Skeletal muscle tissue (tissue), 4 donors: Measurements from ENCODE around the gene CHRNB1. TPM values are rescaled to one million over a fixed set of nuclear protein-coding genes. Genes with fewer than 3 reads are reported as not detected.
"Not testable (repeated sequence)": the region's sequence is repeated elsewhere in the genome, so short reads cannot be mapped to it uniquely, and the experiment has no call there.

Source experiments
- H3K27ac ChIP-seq: one replicate; pipeline ENCODE4 v1.7.0; 2013; ENCODE audit warnings: mild to moderate bottlenecking, low read depth, low read length, inconsistent platforms
- H3K27me3 ChIP-seq, 3 donors: one replicate each; pipeline ENCODE4 v1.7.0; 2013; ENCODE audit warnings: low read length in 3 of 3; ENCODE audit not compliant: control insufficient read depth in 3 of 3, insufficient read depth in 3 of 3
- H3K36me3 ChIP-seq, 3 donors: one replicate each; pipeline ENCODE4 v1.7.0; 2013; ENCODE audit warnings: low read length in 3 of 3; ENCODE audit not compliant: control insufficient read depth in 3 of 3, insufficient read depth in 3 of 3
- H3K4me1 ChIP-seq, 3 donors: one replicate each; pipeline ENCODE4 v1.7.0; 2013; ENCODE audit warnings: low read length in 3 of 3, mild to moderate bottlenecking in 3 of 3; ENCODE audit not compliant: control insufficient read depth in 3 of 3, insufficient read depth in 3 of 3
- H3K4me3 ChIP-seq, 3 donors: one replicate each; pipeline ENCODE4 v1.7.0; 2013; ENCODE audit warnings: low read length in 3 of 3
- H3K9ac ChIP-seq, 3 donors: one replicate each; pipeline ENCODE4 v1.7.0; 2013; ENCODE audit warnings: low read length in 3 of 3, mild to moderate bottlenecking in 3 of 3, moderate library complexity in 2 of 3, low read depth in 1 of 3
- H3K9me3 ChIP-seq, 3 donors: one replicate each; pipeline ENCODE4 v1.7.0; 2013; ENCODE audit warnings: low read length in 3 of 3; ENCODE audit not compliant: control insufficient read depth in 3 of 3
- total RNA-seq: library from RNA; depleted of rRNA; stranded (reverse); fragments of >200 nt; gene quantifications from one replicate; pipeline ENCODE4 v1.2.3, GENCODE V29; 2014
- donor health status: Osteomylitis.

The CHRNB1 gene
- total RNA-seq, 1 donor from 2014 or later: 31.3 TPM

DNA sequence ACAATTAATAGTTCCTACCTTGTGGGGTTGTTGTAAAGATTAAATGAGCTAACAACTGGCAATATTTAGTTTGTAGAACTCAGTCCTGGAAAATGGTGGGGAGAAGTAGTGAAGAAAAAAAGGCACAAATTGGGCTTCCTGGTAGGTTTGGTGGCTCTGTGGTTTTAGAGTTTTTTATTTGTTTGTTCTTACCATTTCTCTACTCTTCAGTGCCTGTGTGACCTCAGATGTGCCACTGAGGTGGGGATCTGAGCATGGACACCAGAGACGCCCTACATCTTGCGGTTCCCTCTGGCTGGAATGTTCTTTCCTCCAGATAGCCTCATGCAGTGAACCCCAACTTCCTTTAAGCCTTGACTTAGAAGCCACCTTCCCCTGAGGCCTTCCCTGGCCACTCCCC, 26.9 kb downstream of the CHRNB1 start:
- Histone ChIP-seq H3K36me3 (peaks cover 0 to 3% (median 2%) of the 10 kb centered on the region in 3 donors), H3K4me3 (no peak overlapping the region), H3K9ac (no peak overlapping the region), H3K9me3 (no peaks in the 10 kb centered on the region), H3K27ac (peak overlapping the region; percentile 19), H3K27me3 (no peaks in the 10 kb centered on the region), H3K4me1 (peaks cover 43 to 50% (median 43%) of the 10 kb centered on the region in 3 donors)

DNA sequence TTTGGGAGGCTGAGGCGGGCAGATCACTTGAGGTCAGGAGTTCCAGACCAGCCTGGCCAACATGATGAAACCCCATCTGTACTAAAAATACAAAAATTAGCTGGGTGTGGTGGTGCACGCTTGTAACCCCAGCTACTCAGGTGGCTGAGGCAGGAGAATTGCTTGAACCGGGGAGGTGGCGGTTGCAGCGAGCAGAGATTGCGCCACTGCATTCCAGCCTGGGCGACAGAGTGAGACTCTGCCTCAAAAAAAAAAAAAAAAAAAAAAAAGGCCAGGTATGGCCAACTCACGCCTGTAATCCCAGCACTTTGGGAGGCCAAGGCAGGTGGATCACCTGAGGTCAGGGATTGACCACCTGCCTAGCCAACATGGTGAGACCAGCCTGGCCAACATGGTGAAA, 29.9 kb downstream of the CHRNB1 start:
- peak overlapping the region; percentile 99 for H3K27ac ChIP-seq
- H3K4me3 ChIP-seq, H3K27me3 ChIP-seq, H3K9me3 ChIP-seq, H3K36me3 ChIP-seq: not testable (repeated sequence)
- H3K9ac ChIP-seq: peak overlapping the region in 1 of 3 donors; percentile 16
- H3K4me1 ChIP-seq: peaks cover 51 to 60% (median 54%) of the 10 kb centered on the region in 3 donors

DNA sequence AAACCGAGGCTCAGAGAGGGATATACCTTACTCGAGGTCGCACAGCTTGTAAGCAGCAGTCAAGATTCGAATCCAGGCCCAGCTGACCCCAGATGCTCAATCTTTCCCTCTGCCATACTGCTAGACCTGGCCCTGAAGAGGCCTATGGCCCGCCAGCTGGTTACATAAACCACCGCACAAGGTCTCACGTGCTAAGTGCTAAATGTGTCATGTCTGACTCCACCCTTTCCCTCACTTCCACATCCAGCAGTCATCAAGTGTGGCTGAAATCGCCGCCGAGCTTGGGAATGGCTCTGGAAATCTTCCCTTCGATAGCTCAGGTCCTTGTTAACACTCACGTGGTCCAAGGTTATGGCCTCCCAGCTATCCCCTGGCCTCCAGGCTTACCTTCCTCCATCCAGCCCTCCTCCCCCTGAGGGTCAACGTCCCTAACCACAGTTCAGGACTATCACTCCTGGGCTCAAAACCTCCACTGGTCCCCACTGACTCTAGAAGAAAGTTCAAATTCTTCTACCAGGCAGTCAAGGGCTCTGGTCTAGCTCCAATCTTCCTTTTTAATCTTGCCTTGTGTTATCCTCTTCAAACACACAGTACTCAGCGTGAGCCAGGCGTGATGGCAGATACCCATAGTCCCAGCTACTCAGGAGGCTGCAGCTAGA, 31.0 kb downstream of the CHRNB1 start:
- Histone ChIP-seq H3K9me3 (no peaks in the 10 kb centered on the region), H3K4me1 (peaks cover 55 to 63% (median 56%) of the 10 kb centered on the region in 3 donors), H3K27ac (peak overlapping the region; percentile 99), H3K9ac (peak overlapping the region; percentile 42 to 97 (median 54)), H3K4me3 (peak overlapping the region; percentile 44 to 97 (median 65)), H3K27me3 (no peaks in the 10 kb centered on the region), H3K36me3 (no peaks in the 10 kb centered on the region)

DNA sequence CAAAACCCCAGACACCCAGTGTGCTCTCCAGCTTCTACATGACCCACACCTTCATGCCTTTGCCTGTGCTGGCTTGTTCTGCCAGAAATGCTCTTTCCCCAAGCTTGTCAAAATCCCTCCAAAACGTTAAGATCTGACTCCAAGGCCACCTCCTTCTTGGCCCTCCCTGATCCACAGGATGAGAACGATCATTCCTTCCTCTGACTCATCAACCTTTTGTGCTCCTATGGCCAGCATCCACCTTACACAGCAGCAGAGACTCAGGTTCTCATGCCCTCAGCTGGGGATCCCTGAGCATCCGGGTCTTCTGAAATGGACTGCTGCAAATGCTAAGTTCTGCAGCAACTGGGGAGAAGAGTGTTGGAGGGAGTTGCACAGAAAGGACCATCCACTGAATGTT, 31.6 kb downstream of the CHRNB1 start:
- peak overlapping the region; percentile 99 for H3K27ac ChIP-seq
- peak overlapping the region; percentile 42 to 97 (median 54) for H3K9ac ChIP-seq
- peaks cover 56 to 63% (median 57%) of the 10 kb centered on the region in 3 donors for H3K4me1 ChIP-seq
- peak overlapping the region; percentile 44 to 97 (median 65) for H3K4me3 ChIP-seq
- H3K36me3 ChIP-seq: no peaks in the 10 kb centered on the region
- no peaks in the 10 kb centered on the region for H3K27me3 ChIP-seq
- H3K9me3 ChIP-seq: no peaks in the 10 kb centered on the region

DNA sequence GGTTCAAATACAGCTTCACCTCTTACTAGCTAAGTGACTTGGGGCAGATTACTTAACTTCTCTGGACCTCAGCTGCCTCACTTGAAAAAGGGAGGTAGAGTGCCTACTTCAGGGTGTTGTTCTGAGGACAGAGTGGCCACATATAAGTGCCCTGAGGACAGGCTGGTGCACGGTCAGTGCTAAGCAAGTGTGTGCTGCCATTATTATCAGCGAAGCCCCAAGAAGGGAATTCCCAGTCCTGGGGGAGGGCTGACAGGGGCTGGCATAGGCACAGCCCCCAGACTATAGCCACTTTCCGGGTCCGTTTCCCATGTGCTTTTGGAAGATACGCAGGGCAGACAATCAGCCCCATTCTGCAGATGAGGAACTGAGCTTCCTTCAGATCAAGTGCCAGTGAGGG, 32.1 kb downstream of the CHRNB1 start:
- Histone ChIP-seq H3K4me1 (peaks cover 56 to 65% (median 61%) of the 10 kb centered on the region in 3 donors), H3K9ac (peak overlapping the region; percentile 54 to 97 (median 92))

DNA sequence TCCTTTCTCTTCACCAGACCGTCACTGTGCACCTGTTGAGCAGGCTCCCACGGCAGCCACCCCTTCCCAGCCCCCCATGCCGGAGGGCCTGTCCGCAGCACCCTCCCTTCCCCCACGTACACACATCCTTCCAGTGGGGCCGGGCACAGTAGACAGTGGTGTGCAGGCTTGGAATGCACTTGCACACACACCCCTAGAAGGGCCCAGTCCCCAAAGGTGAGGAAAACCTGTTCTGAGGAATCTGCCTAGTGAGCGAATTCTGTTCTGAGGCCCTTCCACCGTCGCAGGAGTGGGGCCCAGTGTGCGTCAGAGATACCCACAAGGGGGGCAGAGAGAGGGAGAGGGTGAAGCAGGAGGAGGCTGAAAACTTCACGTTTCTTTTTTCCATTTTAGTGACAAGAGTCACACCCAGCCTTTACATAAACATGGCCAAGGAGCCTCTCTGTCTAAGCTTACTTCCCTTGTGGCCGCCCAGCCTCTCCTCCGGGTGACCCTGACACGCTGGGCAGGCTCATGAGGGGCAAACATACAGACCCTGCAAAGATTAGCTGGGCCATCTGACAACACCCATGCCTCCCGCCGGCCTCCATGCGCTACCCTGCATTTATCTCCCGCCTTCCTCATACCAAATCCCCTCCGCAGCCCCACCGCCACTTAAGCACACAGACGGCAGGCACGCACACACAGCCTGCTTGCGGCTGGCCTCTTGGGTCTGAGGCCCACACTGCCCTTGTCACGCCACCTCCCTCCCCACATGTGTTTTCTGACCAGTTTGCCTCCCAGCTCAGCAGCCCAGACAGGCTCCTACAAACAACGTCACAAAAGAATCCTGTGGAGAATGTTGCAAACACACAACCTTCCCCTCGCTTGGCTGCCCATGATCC, 32.8 kb downstream of the CHRNB1 start:
- Histone ChIP-seq H3K36me3 (no peaks in the 10 kb centered on the region), H3K4me3 (peak overlapping the region; percentile 85 to 97 (median 96)), H3K9me3 (no peaks in the 10 kb centered on the region), H3K4me1 (peaks cover 63 to 66% (median 63%) of the 10 kb centered on the region in 3 donors), H3K9ac (peak overlapping the region; percentile 85 to 97 (median 92)), H3K27me3 (no peaks in the 10 kb centered on the region), H3K27ac (peak overlapping the region; percentile 99)

More for the DNA sequence above, 32.1 kb downstream of the CHRNB1 start:
- no peaks in the 10 kb centered on the region for H3K27me3 ChIP-seq
- peak overlapping the region; percentile 85 to 97 (median 96) for H3K4me3 ChIP-seq
- H3K36me3 ChIP-seq: no peaks in the 10 kb centered on the region
- H3K27ac ChIP-seq: peak overlapping the region; percentile 99
- H3K9me3 ChIP-seq: no peaks in the 10 kb centered on the region

DNA sequence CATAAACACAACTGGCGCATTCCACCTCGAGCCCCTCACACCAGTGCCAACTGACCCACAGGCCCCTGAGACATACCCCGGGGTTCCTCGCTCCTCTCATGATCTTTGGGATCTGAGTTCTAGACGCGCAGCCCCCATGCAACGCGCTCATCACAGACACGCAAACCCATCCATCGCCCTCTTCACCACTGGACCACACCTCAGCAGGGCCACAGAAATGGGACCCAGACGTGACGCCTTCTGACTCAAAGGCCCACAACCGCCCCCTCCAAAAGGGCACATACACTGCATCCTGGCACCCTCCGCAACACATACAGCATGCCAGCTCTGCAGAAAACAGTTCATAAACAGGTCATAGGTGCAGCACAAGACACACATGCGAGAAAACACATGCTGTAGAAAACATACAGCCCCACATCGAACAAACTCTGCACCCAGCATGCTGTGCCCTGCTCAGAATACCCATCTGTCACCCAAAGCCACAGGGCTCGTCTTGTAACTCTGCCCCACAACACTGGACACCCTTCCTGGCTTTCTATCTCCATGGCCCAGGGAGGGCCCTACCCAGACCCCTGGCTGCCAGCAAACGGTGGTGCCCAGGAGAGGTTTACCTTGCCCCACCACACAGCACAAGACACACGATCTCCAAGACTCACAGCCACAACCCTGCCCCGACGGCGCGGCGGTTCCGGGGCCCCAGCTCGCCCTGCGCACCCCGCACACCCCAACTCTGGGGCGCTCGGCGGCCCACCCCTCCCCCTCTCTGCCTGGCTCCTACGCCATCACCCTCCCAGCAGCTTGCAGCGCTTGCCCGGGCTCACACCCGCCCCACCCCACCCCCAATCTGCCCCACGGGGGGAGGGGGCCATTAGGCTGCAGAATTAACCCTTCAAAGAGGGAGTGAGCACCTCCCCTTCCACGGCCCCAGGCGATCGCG, 33.7 kb downstream of the CHRNB1 start:
- Histone ChIP-seq H3K9ac (peak overlapping the region; percentile 85 to 97 (median 92)), H3K36me3 (no peaks in the 10 kb centered on the region), H3K27ac (peak overlapping the region; percentile 99), H3K4me3 (peak overlapping the region; percentile 85 to 97 (median 96)), H3K9me3 (no peaks in the 10 kb centered on the region), H3K27me3 (no peaks in the 10 kb centered on the region), H3K4me1 (peaks cover 66 to 70% (median 69%) of the 10 kb centered on the region in 3 donors)

DNA sequence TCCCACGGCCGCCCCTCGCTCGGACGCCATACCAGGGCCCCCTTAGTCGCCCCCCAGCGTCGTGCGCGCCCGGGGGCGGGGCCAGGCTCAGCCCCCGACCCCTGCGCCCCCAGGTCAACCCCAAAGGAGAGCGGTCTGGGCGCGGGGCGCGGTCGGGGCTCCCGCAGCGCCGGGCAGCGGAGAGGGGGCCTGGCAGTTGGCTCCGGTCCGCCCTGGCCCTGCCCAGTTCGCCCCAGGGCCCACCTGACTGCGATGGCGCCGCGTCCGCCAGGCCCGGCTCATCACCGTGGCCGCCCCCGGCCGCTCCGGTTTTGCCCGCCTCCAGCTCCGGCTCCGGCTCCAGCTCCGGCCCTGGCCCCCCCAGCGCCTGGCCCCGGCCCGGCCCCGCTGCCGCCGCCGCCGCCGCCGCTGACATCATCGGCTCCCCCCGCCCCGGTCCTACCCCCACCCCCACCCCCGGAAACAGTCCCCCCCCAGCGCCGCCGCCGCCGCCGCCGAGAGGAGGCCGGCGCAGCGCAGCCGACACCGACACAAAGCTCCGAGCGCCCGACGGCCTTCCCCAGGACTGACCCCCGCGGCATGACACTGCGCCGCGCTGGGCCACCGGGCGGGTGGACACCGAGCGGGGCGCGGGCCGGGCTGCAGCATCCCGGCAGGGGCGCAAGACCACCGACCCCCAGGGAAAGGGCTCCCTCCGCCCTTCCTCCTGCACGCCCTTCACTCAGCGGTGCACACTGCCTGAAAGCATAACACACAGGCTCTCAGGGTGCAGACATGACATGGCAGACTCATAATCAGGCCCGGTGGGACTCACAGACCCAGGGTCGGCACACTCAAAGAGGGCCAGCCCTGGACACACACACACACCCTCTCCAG, 34.6 kb downstream of the CHRNB1 start, which contains the start of gene ZBTB4:
Gene ZBTB4, minus strand, starts transcription at position 419 of the 876 bp plus-strand sequence. CDS start 12,830 bp downstream, outside the sequence.
- Histone ChIP-seq H3K4me3 (peak within 1 kb of the TSS; percentile 94 to 97 (median 96)), H3K4me1 (peaks cover 59 to 65% (median 62%) of the 10 kb centered on the region in 3 donors), H3K27ac (peak within 1 kb of the TSS; percentile 99), H3K27me3 (no peaks in the 10 kb centered on the region), H3K9me3 (no peaks in the 10 kb centered on the region), H3K9ac (peak within 1 kb of the TSS; percentile 92 to 99 (median 96)), H3K36me3 (no peaks in the 10 kb centered on the region)
